Thyroid gland (tissue), 4 donors: ENCODE measurements around the gene JAKMIP1.

Experiments used
- POLR2A ChIP-seq, 2 donors: fragments of 450-650 bp; IDR thresholded peaks; one replicate each; pipeline ENCODE4 v1.6.1; 2017; ENCODE audit warnings: antibody characterized with exemption in 2 of 2, mild to moderate bottlenecking in 2 of 2, moderate library complexity in 1 of 2
- TF ChIP-seq, protein P1 (sequence below), 6 experiments: fragments of 200-600 bp in 3 of 6; fragments of 450-650 bp in 3 of 6; sonication (generic) in 3 of 6; IDR thresholded peaks; one replicate each; pipeline ENCODE4 v1.5.1; 2016 to 2019; ENCODE audit warnings: antibody characterized with exemption in 6 of 6, mild to moderate bottlenecking in 2 of 6, inconsistent platforms in 1 of 6, moderate library complexity in 1 of 6

GRCh38 chr4:6001680-6002491 is 198.5 kb downstream of the JAKMIP1 start:
- TF ChIP-seq, protein P1, sequence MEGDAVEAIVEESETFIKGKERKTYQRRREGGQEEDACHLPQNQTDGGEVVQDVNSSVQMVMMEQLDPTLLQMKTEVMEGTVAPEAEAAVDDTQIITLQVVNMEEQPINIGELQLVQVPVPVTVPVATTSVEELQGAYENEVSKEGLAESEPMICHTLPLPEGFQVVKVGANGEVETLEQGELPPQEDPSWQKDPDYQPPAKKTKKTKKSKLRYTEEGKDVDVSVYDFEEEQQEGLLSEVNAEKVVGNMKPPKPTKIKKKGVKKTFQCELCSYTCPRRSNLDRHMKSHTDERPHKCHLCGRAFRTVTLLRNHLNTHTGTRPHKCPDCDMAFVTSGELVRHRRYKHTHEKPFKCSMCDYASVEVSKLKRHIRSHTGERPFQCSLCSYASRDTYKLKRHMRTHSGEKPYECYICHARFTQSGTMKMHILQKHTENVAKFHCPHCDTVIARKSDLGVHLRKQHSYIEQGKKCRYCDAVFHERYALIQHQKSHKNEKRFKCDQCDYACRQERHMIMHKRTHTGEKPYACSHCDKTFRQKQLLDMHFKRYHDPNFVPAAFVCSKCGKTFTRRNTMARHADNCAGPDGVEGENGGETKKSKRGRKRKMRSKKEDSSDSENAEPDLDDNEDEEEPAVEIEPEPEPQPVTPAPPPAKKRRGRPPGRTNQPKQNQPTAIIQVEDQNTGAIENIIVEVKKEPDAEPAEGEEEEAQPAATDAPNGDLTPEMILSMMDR (IDR thresholded peaks at IDR 0.05): no peak
- no peak for TF ChIP-seq POLR2A (IDR thresholded peaks at IDR 0.05)
